GM12892 (cell line): Measurements from ENCODE around the gene OR2F2. TPM values are rescaled to one million over a fixed set of nuclear protein-coding genes. Genes with fewer than 3 reads are reported as not detected.
A peak's percentile ranks its signal among the peaks of the same experiment; 100 is the strongest.

ENCODE experiments used
- DNase-seq: peaks from one replicate; pipeline ENCODE4 v3.0.0; 2011; ENCODE audit not compliant: insufficient read length
- FAIRE-seq: peaks from 2 replicates; lab custom pipeline; 2011; peaks lifted over from hg19 to GRCh38; lab: Jason Lieb, UNC
- POLR2A ChIP-seq: IDR thresholded peaks from 2 replicates; pipeline ENCODE4 v1.6.1; 2011; ENCODE audit warnings: low read depth, low read length, control low read depth
- POLR2AphosphoS5 ChIP-seq: IDR thresholded peaks from 2 replicates; pipeline ENCODE4 v1.6.1; 2011; ENCODE audit warnings: low read depth, low read length, control low read depth
- TAF1 ChIP-seq: IDR thresholded peaks from 2 replicates; pipeline ENCODE4 v1.6.1; 2011; ENCODE audit warnings: low read depth, mild to moderate bottlenecking, control low read depth, low read length, borderline replicate concordance
- polyA plus RNA-seq: library from polyadenylated mRNA; unstranded; fragments of >200 nt; gene quantifications from one replicate; pipeline ENCODE4 v1.2.1, GENCODE V29; 2012; ENCODE audit warnings: missing spikeins, inconsistent platforms; ENCODE audit not compliant: missing spikeins

Gene OR2F2, protein sequence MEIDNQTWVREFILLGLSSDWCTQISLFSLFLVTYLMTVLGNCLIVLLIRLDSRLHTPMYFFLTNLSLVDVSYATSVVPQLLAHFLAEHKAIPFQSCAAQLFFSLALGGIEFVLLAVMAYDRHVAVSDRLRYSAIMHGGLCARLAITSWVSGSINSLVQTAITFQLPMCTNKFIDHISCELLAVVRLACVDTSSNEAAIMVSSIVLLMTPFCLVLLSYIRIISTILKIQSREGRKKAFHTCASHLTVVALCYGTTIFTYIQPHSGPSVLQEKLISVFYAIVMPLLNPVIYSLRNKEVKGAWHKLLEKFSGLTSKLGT
- not detected for polyA plus RNA-seq

GRCh38 chr7:143934526-143935325 lies at the start of gene OR2F2:
Gene OR2F2, plus strand, starts transcription at chr7:143935233. Its CDS starts 0 bp downstream, at chr7:143935233.
- TF ChIP-seq POLR2AphosphoS5: no peak
- TF ChIP-seq TAF1: no peak
- TF ChIP-seq POLR2A: no peak
- DNase-seq: no peak
- FAIRE-seq: no peak

GRCh38 chr7:143885951-143886350 lies 49.1 kb upstream of the OR2F2 start:
- DNase-seq: no peak
- no peak for TF ChIP-seq POLR2A
- TF ChIP-seq POLR2AphosphoS5: no peak
- no peak for TF ChIP-seq TAF1
- peak; percentile 63 for FAIRE-seq

- DNase-seq (no peak), FAIRE-seq (no peak)
- TF ChIP-seq TAF1 (no peak), POLR2A (no peak), POLR2AphosphoS5 (no peak)
Observed at GRCh38 chr7:143886826-143887477, 48.1 kb upstream of the OR2F2 start.

- DNase-seq: no peak
- TF ChIP-seq POLR2AphosphoS5: no peak
- TF ChIP-seq TAF1: no peak
- no peak for TF ChIP-seq POLR2A
- FAIRE-seq: no peak
Observed at GRCh38 chr7:143889068-143889467, 46.0 kb upstream of the OR2F2 start.

DNA sequence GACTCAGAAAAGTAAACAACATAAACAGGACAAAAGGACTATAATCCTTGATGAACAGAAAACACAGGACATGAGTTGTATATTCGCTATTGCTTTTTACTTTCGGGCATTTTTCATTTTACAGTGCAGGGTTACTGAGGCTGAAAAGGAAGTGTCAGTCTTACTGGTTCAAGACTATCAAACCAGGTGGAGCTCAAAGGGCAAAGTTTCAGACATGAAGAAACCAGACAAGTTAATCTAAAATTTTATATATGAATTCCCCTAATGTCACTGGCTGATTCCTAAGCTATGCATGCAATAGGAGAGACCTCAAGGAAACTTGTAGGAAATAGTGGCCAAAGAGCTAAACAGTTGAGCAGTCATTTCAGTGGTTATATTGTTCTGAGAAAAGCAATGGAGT lies 44.5 kb upstream of the OR2F2 start:
- TF ChIP-seq TAF1 (no peak), POLR2AphosphoS5 (no peak), POLR2A (no peak)
- DNase-seq (no peak), FAIRE-seq (no peak)

DNA sequence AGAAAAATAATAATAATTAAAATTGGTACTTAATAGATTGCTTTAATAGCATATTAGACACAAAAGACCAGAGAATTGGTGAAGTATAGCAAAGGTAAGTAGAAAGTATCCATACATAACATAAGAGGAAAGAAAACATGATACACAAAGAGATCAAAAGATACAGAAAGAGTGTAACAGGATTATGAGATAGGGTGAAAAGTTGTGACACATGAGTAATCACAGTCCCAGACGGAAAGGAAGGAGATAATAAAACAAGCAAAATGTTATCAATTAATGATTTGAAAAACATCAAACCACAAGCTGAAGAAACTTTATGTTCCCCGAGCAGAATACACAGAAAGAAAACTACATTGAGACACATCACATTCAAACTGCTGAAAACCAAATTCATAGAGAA lies 43.6 kb upstream of the OR2F2 start:
- TF ChIP-seq POLR2AphosphoS5: no peak
- no peak for TF ChIP-seq TAF1
- TF ChIP-seq POLR2A: no peak
- FAIRE-seq (no peak), DNase-seq (no peak)

GRCh38 chr7:143892527-143893300 lies 42.3 kb upstream of the OR2F2 start:
- FAIRE-seq (peak; percentile 72), DNase-seq (no peak)
- TF ChIP-seq TAF1 (no peak), POLR2A (no peak), POLR2AphosphoS5 (no peak)

DNA sequence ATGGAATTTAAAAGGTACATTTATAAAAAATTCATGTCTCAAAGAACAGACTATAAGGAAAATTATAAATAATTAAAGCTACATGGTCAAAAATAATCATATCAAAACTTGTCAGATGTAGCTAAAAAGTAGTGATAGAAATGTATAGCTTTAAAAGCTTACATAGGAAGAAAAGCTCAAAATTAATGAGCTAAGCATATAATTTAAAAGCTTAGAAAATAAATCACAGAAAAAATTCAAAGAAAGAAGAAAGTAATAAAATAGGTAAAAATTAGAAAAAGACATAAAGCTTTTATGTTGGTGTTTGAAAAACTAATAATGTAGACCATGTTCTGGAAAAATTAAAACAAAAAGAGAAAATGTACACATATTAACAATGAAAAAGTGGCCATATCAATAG lies 38.4 kb upstream of the OR2F2 start:
- DNase-seq: no peak
- TF ChIP-seq POLR2AphosphoS5: no peak
- TF ChIP-seq TAF1: no peak
- no peak for TF ChIP-seq POLR2A
- FAIRE-seq: no peak

DNA sequence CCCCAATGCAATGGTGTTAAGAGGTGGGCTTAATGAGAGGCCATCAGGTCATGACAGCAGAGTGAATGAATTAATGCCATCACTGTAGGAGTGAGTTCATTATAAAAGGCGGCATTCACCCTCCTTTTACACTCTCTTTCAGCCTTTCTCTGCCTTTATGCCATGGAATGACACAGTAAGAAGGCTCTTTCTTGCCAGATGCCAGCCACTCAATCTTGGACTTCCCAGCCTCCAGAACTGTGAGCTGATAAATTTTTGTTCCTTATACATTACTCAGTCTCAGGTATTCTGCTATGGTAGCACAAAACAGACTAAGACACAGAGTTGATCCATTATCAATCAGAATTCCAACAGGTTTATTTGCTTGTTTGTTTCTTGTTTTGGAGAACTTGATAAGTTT lies 36.2 kb upstream of the OR2F2 start:
- TF ChIP-seq POLR2AphosphoS5: no peak
- no peak for TF ChIP-seq TAF1
- TF ChIP-seq POLR2A: no peak

DNA sequence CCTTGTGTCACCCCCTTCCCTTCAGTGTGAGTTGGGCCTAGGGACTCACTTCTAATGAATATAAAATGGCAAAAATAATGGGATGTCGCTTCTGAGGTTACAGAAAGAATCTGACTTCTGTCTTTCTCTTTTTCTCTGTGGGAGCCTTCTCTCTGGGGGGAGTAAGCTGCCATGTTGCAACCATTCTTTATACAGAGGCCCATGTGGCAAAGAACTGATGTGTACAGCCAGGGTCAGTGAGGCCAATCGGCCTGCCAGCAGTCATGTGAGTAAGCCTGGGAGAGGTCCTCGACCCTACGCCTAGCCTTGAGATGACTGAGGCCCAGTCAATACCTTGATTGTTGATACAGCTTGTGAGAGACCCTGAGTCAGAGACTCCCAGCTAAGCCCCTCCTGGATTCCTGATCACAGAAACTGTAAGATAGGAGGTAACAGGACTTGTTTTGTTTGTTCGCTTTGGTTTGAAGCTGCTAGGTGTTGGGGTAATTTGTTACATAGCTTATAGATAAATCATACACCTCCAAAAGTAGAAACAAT lies 34.7 kb upstream of the OR2F2 start:
- TF ChIP-seq POLR2A: no peak
- TF ChIP-seq TAF1: no peak
- no peak for TF ChIP-seq POLR2AphosphoS5
- FAIRE-seq: no peak
- DNase-seq: no peak

More for the DNA sequence above, 36.2 kb upstream of the OR2F2 start:
- no peak for FAIRE-seq
- DNase-seq: no peak
